HEK293 (cell line): ENCODE results near the gene CCND1.

ENCODE experiments used
- CTCF ChIA-PET: fragments of 350-600 bp; formaldehyde crosslinking; extraction: SDS; loops from one replicate; lab custom pipeline; 2021; ENCODE audit warnings: antibody characterized with exemption; lab: Yijun Ruan, JAX
- POLR2A ChIA-PET: fragments of 300-600 bp; formaldehyde crosslinking; extraction: SDS; loops from one replicate; lab custom pipeline; 2020; ENCODE audit warnings: antibody characterized with exemption, inconsistent platforms; lab: Yijun Ruan, JAX
- H3K27ac ChIP-seq: fragments of 200-500 bp; sonication (Bioruptor generic); 2 replicates; pipeline ENCODE4 v1.5.1; 2014; ENCODE audit warnings: low read depth, low read length, control low read depth, inconsistent platforms; ENCODE audit errors: extremely low read depth
- H3K36me3 ChIP-seq, 2 experiments: fragments of 200-500 bp in 1 of 2; sonication (Bioruptor generic) in 1 of 2; 1 replicate in 1 of 2; 2 replicates in 1 of 2; pipeline ENCODE4 v1.5.1; 2014 to 2017; ENCODE audit warnings: inconsistent platforms in 2 of 2, low read length in 2 of 2; ENCODE audit not compliant: control insufficient read depth in 2 of 2, insufficient read depth in 1 of 2
- H3K4me1 ChIP-seq: fragments of 200-500 bp; sonication (Bioruptor generic); 2 replicates; pipeline ENCODE4 v1.5.1; 2014; ENCODE audit warnings: mild to moderate bottlenecking, low read length, inconsistent platforms; ENCODE audit not compliant: control insufficient read depth, insufficient read depth
- H3K4me3 ChIP-seq: 2 replicates; pipeline ENCODE4 v1.5.1; 2011; ENCODE audit warnings: low read depth, mild to moderate bottlenecking, control low read depth, low read length, moderate library complexity
- H3K9me3 ChIP-seq: fragments of 200-500 bp; sonication (Bioruptor generic); 2 replicates; pipeline ENCODE4 v1.5.1; 2014; ENCODE audit warnings: low read depth, low read length, inconsistent platforms; ENCODE audit not compliant: control insufficient read depth, insufficient read depth
- BCL11B ChIP-seq: fragments of 450-650 bp; formaldehyde crosslinking; IDR thresholded peaks from 2 replicates; pipeline ENCODE4 v1.5.1; 2016; ENCODE audit warnings: low read depth, missing biosample characterization, missing genetic modification characterization
- BCL6B ChIP-seq: fragments of 450-650 bp; formaldehyde crosslinking; IDR thresholded peaks from 2 replicates; pipeline ENCODE4 v1.5.1; 2017; ENCODE audit warnings: missing biosample characterization, missing genetic modification characterization
- HOXC10 ChIP-seq: sonication (generic); formaldehyde crosslinking; IDR thresholded peaks from 2 replicates; pipeline ENCODE4 v1.8.1; 2023; ENCODE audit warnings: mild to moderate bottlenecking, missing genetic modification reagents
- MYNN ChIP-seq: fragments of 450-650 bp; formaldehyde crosslinking; IDR thresholded peaks from 2 replicates; pipeline ENCODE4 v1.5.1; 2016; ENCODE audit warnings: missing biosample characterization, missing genetic modification characterization, borderline replicate concordance
- MZF1 ChIP-seq: fragments of 450-650 bp; formaldehyde crosslinking; IDR thresholded peaks from 2 replicates; pipeline ENCODE4 v1.5.1; 2017; ENCODE audit warnings: missing biosample characterization, missing genetic modification characterization, borderline replicate concordance
- PRDM2 ChIP-seq: fragments of 450-650 bp; formaldehyde crosslinking; IDR thresholded peaks from 2 replicates; pipeline ENCODE4 v1.5.1; 2016; ENCODE audit warnings: missing biosample characterization, missing genetic modification characterization, borderline replicate concordance
- TSHZ1 ChIP-seq: fragments of 450-650 bp; formaldehyde crosslinking; IDR thresholded peaks from 2 replicates; pipeline ENCODE4 v1.5.1; 2016; ENCODE audit warnings: missing biosample characterization, missing genetic modification characterization, borderline replicate concordance
- WT1 ChIP-seq: fragments of 450-650 bp; formaldehyde crosslinking; IDR thresholded peaks from 2 replicates; pipeline ENCODE4 v1.5.1; 2016; ENCODE audit warnings: missing biosample characterization, missing genetic modification characterization
- ZBTB1 ChIP-seq: fragments of 450-650 bp; formaldehyde crosslinking; IDR thresholded peaks from 2 replicates; pipeline ENCODE4 v1.5.1; 2016; ENCODE audit warnings: missing biosample characterization, missing genetic modification characterization
- ZBTB17 ChIP-seq: fragments of 450-650 bp; formaldehyde crosslinking; IDR thresholded peaks from 2 replicates; pipeline ENCODE4 v1.5.1; 2016; ENCODE audit warnings: missing biosample characterization, missing genetic modification characterization
- ZNF16 ChIP-seq: fragments of 450-650 bp; formaldehyde crosslinking; IDR thresholded peaks from 2 replicates; pipeline ENCODE4 v1.5.1; 2016; ENCODE audit warnings: low read depth, missing biosample characterization, missing genetic modification characterization
- ZNF223 ChIP-seq: fragments of 450-650 bp; formaldehyde crosslinking; IDR thresholded peaks from 2 replicates; pipeline ENCODE4 v1.5.1; 2016; ENCODE audit warnings: missing biosample characterization, missing genetic modification characterization
- ZNF366 ChIP-seq: fragments of 450-650 bp; formaldehyde crosslinking; conservative IDR thresholded peaks from 2 replicates; pipeline ENCODE4 v1.5.1; 2016; ENCODE audit warnings: missing biosample characterization, missing genetic modification characterization
- ZNF621 ChIP-seq: fragments of 450-650 bp; formaldehyde crosslinking; IDR thresholded peaks from 2 replicates; pipeline ENCODE4 v1.5.1; 2017; ENCODE audit warnings: missing biosample characterization, missing genetic modification characterization
- ZNF660 ChIP-seq: fragments of 450-650 bp; IDR thresholded peaks from 2 replicates; pipeline ENCODE4 v1.5.1; 2018; ENCODE audit warnings: missing biosample characterization, mild to moderate bottlenecking, missing genetic modification characterization
- ZNF792 ChIP-seq: fragments of 450-650 bp; formaldehyde crosslinking; IDR thresholded peaks from 2 replicates; pipeline ENCODE4 v1.5.1; 2016; ENCODE audit warnings: missing biosample characterization, missing genetic modification characterization
- ZSCAN16 ChIP-seq: fragments of 450-650 bp; formaldehyde crosslinking; IDR thresholded peaks from 2 replicates; pipeline ENCODE4 v1.5.1; 2016; ENCODE audit warnings: missing biosample characterization, missing genetic modification characterization
- TF ChIP-seq, protein P1 (sequence below): fragments of 450-650 bp; formaldehyde crosslinking; IDR thresholded peaks from 2 replicates; pipeline ENCODE4 v1.5.1; 2017; ENCODE audit warnings: missing biosample characterization, missing genetic modification characterization
- TF ChIP-seq, protein P2 (sequence below): fragments of 450-650 bp; formaldehyde crosslinking; IDR thresholded peaks from 2 replicates; pipeline ENCODE4 v1.5.1; 2016; ENCODE audit warnings: missing biosample characterization, missing genetic modification characterization, low read depth

CCND1 gene

GRCh38 chr11:69634590-69634989, 6.4 kb upstream of the CCND1 start:
- POLR2A ChIA-PET = no interaction called here
- Histone ChIP-seq H3K4me3 (no peak overlapping the region), H3K36me3 (no peaks in the 10 kb centered on the region), H3K4me1 (no peaks in the 10 kb centered on the region), H3K27ac (no peak overlapping the region), H3K9me3 (no peaks in the 10 kb centered on the region)
- CTCF ChIA-PET = interaction anchor here (0.7 to 1.0 kb wide), 2 partner anchors 34 to 87 kb away, joined by 3 read pairs; no protein-coding TSS in a partner anchor
- TF ChIP-seq PRDM2 (tag by site-specific recombination) = no peak
- TF ChIP-seq ZNF621 (tag by site-specific recombination) = no peak
- no peak for TF ChIP-seq TSHZ1 (tag by site-specific recombination)
- no peak for TF ChIP-seq ZSCAN16 (tag by site-specific recombination)
- TF ChIP-seq ZBTB17 (tag by site-specific recombination) = no peak
- TF ChIP-seq HOXC10 (CRISPR knock-in tag) = no peak
- TF ChIP-seq ZNF792 = no peak
- no peak for TF ChIP-seq ZNF16 (tag by site-specific recombination)
- no peak for TF ChIP-seq ZNF223
- TF ChIP-seq BCL11B (tag by site-specific recombination) = no peak
- no peak for TF ChIP-seq ZNF366 (tag by site-specific recombination)
- no peak for TF ChIP-seq MYNN (tag by site-specific recombination)
- TF ChIP-seq, protein P1, sequence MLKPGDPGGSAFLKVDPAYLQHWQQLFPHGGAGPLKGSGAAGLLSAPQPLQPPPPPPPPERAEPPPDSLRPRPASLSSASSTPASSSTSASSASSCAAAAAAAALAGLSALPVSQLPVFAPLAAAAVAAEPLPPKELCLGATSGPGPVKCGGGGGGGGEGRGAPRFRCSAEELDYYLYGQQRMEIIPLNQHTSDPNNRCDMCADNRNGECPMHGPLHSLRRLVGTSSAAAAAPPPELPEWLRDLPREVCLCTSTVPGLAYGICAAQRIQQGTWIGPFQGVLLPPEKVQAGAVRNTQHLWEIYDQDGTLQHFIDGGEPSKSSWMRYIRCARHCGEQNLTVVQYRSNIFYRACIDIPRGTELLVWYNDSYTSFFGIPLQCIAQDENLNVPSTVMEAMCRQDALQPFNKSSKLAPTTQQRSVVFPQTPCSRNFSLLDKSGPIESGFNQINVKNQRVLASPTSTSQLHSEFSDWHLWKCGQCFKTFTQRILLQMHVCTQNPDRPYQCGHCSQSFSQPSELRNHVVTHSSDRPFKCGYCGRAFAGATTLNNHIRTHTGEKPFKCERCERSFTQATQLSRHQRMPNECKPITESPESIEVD (tag by site-specific recombination) = no peak
- no peak for TF ChIP-seq MZF1
- TF ChIP-seq, protein P2, sequence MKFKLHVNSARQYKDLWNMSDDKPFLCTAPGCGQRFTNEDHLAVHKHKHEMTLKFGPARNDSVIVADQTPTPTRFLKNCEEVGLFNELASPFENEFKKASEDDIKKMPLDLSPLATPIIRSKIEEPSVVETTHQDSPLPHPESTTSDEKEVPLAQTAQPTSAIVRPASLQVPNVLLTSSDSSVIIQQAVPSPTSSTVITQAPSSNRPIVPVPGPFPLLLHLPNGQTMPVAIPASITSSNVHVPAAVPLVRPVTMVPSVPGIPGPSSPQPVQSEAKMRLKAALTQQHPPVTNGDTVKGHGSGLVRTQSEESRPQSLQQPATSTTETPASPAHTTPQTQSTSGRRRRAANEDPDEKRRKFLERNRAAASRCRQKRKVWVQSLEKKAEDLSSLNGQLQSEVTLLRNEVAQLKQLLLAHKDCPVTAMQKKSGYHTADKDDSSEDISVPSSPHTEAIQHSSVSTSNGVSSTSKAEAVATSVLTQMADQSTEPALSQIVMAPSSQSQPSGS = no peak
- no peak for TF ChIP-seq BCL6B (tag by site-specific recombination)
- TF ChIP-seq ZBTB1 (tag by site-specific recombination) = no peak
- no peak for TF ChIP-seq ZNF660
- no peak for TF ChIP-seq WT1 (tag by site-specific recombination)
